Fibroblast of villous mesenchyme (primary cell): Measurements from ENCODE around the gene ECHS1. TPM values are rescaled to one million over a fixed set of nuclear protein-coding genes. Genes with fewer than 3 reads are reported as not detected.

ENCODE experiments used
- DNase-seq: peaks from one replicate; pipeline ENCODE4 v3.0.0-alpha.2; 2010; ENCODE audit warnings: low read depth
- H3K4me3 ChIP-seq: 2 replicates; pipeline ENCODE4 v1.5.1; 2011; ENCODE audit warnings: low read depth, mild to moderate bottlenecking, low read length
- total RNA-seq: library from RNA; depleted of rRNA; stranded (reverse); fragments of >200 nt; gene quantifications from 2 replicates; pipeline ENCODE4 v1.2.3, GENCODE V29; 2012
- TF ChIP-seq, protein P1 (sequence below): IDR thresholded peaks from 2 replicates; pipeline ENCODE4 v1.5.1; 2012; ENCODE audit warnings: low read depth, mild to moderate bottlenecking, low read length; ENCODE audit not compliant: insufficient read depth

ECHS1 gene
- total RNA-seq, 1 donor = 59.6 TPM

DNA sequence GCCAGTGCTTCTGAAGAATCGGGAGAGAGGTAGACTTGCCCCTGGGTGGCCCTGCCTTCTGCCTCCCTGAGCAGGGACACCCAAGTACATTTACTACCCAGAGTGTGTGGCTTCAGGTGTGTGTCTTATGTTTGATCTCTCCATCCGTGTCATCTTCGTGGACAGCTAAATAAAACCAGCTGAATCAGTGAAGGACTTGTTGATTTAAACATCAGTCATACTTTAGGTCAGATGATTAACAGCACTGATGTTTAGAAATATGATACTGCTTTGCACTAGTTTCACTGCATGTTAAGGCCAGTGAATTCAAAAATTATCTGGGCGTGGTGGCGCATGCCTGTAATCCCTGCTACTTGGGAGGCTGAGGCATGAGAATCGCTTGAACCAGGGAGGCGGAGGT is 24.8 kb upstream of the ECHS1 start:
- TF ChIP-seq, protein P1, sequence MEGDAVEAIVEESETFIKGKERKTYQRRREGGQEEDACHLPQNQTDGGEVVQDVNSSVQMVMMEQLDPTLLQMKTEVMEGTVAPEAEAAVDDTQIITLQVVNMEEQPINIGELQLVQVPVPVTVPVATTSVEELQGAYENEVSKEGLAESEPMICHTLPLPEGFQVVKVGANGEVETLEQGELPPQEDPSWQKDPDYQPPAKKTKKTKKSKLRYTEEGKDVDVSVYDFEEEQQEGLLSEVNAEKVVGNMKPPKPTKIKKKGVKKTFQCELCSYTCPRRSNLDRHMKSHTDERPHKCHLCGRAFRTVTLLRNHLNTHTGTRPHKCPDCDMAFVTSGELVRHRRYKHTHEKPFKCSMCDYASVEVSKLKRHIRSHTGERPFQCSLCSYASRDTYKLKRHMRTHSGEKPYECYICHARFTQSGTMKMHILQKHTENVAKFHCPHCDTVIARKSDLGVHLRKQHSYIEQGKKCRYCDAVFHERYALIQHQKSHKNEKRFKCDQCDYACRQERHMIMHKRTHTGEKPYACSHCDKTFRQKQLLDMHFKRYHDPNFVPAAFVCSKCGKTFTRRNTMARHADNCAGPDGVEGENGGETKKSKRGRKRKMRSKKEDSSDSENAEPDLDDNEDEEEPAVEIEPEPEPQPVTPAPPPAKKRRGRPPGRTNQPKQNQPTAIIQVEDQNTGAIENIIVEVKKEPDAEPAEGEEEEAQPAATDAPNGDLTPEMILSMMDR = no peak
- H3K4me3 ChIP-seq = no peak overlapping the region
- DNase-seq = no peak

DNA sequence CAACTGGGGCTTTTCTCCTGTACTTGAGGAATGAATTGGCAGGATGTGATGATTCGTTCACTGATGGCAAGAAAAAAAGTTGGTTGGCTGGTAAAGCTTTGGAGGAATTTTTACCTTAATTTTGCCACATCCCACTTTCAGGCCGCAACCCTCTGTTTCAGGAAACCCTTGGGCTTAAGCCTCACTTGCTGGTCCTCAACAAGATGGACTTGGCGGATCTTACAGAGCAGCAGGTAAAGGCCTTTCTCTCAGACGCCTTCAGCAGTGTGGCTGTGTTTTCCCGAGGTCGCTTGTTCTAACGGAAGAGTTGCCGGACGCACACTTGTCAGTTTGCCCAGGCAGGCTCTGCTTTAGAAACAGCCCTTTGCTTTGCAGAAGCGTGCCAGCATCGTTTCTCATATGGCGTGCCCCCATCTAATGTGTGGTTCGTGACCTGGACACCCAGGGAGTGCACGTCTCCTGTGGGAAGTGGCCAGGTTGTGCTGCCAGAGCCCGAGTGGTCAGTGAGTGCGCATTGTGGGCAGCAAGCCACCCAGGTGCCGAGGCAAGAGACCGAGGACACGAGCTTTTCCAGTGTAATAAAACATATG is 23.0 kb upstream of the ECHS1 start:
- DNase-seq = no peak
- H3K4me3 ChIP-seq = no peak overlapping the region
- TF ChIP-seq, protein P1 = no peak

DNA sequence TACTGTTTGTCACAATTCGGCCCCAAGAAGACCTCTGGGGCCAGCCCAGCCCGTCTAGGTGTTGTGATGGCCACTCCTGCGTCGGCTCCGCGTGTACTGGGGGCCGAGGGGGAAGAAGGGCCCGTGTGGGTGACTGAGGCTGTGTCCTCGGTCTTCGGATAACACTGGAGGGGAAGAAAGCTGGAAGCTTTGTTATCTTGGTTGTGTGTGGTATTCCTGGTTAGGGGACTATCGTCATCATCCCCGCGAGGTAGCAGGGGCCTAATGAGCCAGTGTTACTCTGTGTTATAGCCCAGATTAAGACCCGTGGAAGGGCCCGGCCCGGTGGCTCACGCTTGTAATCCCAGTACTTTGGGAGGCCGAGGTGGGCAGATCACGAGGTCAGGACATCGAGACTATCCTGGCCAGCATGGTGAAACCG is 21.7 kb upstream of the ECHS1 start:
- H3K4me3 ChIP-seq = peak overlapping the region; percentile 95
- DNase-seq = peak; percentile 18

DNA sequence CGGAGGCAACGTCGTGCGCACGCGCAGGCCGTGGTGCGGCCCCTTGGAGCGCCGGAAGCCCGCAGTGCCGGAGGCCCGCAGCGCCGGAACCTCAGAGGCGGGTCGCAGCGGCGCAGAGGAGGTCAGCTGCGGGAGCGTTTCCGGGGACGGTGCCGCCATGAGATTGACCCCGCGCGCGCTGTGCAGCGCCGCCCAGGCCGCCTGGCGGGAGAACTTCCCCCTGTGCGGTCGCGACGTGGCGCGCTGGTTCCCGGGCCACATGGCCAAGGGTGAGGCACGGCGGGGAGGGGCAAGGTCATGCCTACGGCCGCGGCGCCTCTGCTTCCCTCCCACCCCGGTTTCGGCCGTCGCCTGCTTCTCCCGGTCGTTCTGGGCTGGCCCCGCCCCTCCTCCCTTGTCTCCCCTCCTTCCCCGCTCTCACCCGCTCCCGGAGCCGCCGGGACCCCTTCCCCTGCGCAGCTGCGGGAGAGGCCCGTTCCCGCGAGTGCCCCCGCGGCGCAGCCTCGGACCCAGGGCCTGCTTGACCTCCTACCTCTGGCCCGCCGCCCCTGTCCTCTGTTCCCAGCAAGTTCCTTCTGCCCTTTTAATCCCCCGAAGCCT is 21.0 kb upstream of the ECHS1 start, which contains the start of gene MTG1:
TSS of gene MTG1 (plus strand) at position 94 of the 600 bp plus-strand sequence. CDS start at position 158, 64 bp downstream.
- H3K4me3 ChIP-seq = peak within 1 kb of the TSS; percentile 95
- TF ChIP-seq, protein P1 = peak; percentile 5
- peak; percentile 92 for DNase-seq

More for the DNA sequence above, 21.7 kb upstream of the ECHS1 start:
- TF ChIP-seq, protein P1 = no peak

DNA sequence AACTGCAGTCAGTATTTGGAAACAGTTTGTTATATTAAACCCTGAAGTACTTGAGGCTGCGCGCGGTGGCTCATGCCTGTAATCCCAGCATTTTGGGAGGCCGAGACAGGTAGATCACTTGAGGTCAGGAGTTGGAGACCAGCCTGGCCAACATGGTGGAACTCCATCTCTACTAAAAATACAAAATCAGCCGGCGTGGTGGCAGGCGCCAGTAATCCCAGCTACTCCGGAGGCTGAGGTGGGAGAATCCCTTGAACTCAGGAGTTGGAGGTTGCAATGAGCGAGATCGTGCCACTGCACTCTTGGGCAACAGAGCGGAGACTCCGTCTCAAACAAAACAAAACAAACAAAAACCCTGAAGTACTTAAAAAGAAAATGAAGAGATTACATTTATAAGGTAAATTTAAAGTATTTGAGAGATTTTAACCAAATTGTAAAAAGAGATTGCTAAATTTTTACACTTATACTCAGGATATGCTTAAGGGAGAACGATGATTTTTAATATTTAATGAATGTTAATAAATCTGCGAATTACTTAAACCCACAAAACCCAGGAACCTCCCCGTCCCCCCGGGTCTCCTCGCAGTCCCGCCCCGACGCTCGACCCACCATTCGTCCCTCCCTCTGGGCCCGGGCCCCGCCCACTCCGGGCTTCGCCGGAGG is 20.4 kb upstream of the ECHS1 start:
- no peak for DNase-seq
- TF ChIP-seq, protein P1 = no peak
- H3K4me3 ChIP-seq = peak overlapping the region; percentile 42

DNA sequence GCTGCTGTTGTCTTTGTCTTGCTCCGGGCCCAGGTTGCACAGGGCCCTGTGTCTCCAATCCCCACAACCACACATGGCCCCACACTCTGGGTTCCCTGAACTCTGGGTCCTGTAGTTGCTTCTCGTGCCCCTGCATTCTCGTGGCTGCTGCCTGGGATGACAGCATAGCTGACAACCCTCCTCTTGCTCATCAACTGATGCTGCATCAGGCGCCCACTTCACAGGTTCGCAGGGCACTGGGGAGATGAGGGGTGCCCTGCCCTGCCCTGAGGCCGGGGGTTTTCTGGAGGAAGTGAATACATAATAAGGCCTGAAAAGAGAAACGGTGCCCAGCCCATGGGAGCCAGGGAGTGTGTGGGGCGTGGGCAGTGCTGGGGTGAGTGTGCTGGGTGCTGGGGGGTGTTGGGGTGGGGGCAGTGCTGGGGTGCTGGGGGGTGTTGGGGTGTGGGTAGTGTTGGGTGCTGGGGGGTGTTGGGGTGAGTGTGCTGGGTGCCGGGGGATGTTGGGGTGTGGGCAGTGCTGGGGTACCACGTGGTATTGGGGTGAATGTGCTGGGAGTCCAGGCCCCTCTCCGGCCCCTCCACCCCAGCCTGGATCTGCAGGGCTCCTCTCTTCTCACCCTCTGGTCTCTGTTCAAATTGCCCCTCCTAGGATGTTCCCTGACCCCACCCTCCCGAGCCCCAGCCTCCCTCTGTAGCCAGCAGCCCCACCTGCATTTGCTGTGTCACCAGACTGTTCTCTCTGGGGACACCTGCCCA is 18.8 kb upstream of the ECHS1 start:
- DNase-seq = no peak
- TF ChIP-seq, protein P1 = no peak
- H3K4me3 ChIP-seq = no peak overlapping the region
